ENCODE measurements around the gene PDSS2.
"Not testable (repeated sequence)": the region's sequence is repeated elsewhere in the genome, so short reads cannot be mapped to it uniquely, and the experiment has no call there.

PDSS2 gene

DNA sequence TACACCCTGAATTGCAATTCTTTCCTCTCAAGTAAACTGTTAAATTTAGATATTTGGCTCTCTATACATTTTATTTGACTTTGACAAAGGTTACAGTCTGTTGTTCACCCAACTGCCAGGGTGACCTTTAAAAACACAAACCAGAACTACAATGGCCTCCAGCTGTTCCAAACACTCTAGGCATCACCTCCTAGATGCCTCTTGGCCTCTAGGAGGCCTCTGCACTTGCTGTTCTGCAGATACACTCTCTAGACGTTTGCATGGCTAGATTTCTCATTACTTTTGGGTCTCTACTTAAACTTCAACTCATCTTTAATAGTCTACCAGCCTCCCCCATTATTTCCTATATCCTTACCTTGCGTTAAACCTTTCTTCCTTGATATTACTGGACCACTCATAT lies 241.2 kb downstream of the PDSS2 start:
- no peak for DNase-seq (ENCODE audit: low read depth, low spot score)

GRCh38 chr6:107217248-107217647 lies 242.1 kb downstream of the PDSS2 start:
- DNase-seq (ENCODE audit: low read depth, low spot score) = no peak

DNA sequence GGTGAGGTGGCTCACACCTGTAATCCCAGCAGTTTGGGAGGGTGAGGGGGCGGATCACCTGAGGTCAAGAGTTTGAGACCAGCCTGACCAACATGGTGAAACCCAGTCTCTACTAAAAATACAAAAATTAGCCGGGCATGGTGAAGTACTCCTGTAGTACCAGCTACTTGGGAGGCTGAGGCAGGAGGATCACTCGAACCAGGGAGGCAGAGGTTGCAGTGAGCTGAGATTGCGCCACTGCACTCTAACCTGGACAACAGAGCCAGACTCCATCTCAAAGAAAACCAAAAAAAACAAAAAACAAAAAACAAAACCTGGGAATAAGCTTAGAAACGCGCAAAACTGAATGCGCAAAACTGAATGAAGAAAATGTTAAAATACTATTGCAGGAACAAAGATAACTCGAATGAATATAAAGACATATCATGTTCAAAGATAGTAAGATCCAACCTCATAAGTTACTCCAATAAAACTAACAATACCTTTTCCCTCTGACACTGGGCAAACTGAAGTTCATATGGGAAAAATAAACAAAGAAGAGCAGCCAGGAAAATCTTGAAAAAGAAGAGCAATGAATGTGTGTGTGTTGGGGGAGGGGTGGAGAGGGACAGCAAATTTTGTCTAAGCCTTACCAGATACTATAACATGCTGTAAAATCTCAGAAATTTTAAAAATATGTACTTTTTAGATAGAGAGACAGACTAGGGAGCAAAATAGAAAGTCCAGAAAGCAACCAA lies 243.0 kb downstream of the PDSS2 start:
- no peak for DNase-seq (ENCODE audit: low read depth, low spot score)

GRCh38 chr6:107215334-107215733 lies 244.0 kb downstream of the PDSS2 start:
- no peak for DNase-seq (ENCODE audit: low read depth, low spot score)

DNA sequence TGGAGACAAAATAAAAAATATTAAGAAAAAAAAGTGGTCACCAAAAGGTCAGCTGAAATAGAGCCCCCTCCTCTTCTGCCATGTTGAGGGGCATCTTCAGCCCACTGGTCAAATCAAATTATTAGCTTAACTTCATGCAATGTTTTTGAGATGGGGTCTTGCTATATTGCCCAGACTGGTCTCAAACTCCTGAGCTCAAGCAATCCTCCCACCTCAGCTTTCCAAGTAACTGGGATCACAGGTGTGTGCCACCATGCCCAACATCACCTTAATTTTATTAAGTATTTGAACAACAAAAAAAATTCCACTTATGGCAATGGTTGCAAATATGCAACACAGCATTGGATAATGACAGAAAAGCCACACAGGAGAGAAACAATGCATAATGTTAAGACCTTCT lies 244.7 kb downstream of the PDSS2 start:
- no peak for DNase-seq (ENCODE audit: low read depth, low spot score)

GRCh38 chr6:107209406-107210305 lies 249.7 kb downstream of the PDSS2 start:
- no peak for DNase-seq (ENCODE audit: low read depth, low spot score)

DNA sequence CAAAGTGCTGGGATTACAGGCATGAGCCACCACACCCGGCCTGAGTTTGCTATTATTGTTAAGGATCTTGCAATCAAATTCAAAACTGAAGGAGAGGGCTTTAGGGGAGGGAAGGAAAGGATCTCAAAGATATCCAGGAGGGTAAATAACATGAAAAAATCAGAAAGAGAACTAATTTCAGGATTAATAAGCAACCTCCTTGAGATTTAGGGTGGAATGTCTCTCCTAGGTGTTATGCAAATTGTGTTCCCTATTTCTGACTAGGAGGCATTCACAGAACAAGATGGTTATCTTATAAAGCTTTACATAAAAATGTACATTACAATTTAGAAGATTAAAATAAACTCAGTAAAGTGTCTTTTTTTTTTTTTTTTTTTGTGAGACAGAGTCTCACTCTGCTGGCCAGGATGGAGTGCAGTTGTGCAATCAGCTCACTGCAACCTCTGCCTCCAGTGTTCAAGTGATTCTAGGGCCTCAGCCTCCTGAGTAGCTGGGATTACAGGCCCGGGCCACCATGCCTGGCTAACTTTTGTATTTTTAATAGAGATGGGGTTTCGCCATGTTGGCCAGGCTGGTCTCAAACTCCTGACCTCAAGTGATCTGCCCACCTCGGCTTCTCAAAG lies 252.0 kb downstream of the PDSS2 start:
- DNase-seq (ENCODE audit: low read depth, low spot score) = no peak

GRCh38 chr6:107205058-107205998 lies 254.0 kb downstream of the PDSS2 start:
- DNase-seq (ENCODE audit: low read depth, low spot score) = no peak

DNA sequence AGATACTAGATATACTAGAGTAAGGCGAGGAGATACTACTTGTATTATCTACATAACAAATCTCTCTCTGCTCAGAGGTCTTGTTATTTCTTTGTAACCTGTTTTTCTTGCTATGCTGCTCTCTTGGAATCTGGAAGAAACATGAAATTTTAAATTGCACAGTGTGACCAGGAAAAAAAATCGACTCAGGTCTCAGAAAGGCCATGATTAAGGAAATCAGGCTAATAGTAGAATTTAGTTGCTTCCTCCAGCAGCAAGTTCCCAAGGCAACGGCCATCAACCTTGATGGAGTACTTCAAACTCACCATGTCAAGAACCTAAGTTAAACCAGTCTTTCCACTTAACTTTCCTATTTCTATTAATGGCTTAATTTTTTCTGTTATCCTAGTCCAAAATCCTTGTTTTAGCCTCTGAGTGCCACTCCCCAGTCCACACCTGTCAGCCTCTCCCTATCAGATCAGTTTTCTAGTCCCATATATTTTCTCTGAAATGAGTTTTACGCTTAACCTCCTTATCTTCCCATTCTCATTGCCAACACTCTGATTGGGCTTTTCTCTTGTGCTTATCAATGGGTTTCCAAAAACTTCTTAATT lies 256.4 kb downstream of the PDSS2 start:
- DNase-seq (ENCODE audit: low read depth, low spot score) = no peak

DNA sequence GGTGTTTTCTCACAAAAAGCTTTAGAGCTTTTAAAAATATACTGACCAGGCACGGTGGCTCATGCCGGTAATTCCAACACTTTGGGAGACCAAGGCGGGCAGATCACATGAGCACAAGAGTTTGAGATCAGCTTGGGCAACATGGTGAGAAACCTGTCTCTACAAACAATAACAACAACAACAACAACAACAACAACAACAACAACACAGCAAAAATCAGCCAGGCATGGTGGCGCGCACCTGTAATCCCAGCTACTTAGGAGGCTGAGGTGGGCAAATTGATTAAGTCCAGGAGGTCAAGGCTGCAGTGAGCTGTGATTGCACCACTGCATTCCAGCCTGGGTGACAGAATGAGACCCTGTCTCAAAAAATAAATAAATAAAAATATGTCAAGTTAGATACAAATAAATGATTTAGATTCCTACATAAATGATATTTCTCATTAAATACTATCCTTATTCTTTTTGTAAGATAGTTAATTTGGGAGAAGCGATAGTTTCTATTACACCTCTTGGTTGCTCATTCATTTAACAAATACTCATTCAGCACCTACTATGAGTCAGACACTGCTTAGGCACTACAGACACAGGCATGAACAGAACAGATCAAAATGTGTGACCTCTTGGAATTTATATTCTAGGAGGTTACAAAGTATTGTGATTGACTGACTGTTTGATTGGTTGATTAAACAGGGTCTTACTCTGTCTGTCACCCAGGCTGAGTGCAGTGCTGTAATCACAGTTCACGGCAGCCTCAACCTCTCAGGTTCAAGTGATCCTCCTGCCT lies 260.5 kb downstream of the PDSS2 start:
- DNase-seq (ENCODE audit: low read depth, low spot score) = no peak

DNA sequence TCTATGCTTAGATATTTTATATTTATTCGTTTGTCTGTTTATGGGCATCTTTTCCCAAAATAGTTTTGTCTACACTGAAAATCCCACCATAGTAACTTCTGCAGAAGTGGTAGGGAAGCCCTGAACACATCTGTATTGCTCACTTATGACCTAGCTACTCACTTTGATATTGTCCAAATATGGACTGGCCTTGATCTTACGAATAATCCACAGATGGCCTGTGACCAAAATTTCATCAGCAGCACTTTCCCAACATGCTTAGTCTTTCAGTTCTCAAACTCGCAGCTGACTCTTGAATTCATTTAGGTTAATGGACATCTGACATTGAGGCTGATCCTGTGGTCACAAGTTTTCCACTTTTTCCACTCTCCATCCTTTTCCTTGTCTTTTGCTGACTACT lies 263.2 kb downstream of the PDSS2 start:
- no peak for DNase-seq (ENCODE audit: low read depth, low spot score)

DNA sequence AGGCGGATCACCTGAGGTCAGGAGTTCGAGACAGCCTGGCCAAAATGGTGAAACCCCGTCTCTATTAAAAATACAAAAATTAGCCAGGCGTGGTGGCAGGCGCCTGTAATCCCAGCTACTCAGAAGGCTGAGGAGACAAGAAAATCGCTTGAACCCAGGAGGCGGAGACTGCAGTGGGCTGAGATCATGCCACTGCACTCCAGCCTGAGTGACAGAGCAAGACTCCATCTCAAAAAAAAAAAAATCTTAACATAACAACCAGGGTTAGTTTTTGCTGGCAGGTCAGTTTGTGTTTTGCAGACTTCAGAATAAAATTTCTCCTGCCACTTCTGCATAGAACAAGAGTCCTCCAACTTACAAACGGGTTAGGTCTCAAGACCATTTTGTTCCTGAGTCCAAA lies 264.6 kb downstream of the PDSS2 start:
- not testable (repeated sequence) for DNase-seq (ENCODE audit: low read depth, low spot score)

GRCh38 chr6:107192830-107193229 lies 266.5 kb downstream of the PDSS2 start:
- no peak for DNase-seq (ENCODE audit: low read depth, low spot score)

DNA sequence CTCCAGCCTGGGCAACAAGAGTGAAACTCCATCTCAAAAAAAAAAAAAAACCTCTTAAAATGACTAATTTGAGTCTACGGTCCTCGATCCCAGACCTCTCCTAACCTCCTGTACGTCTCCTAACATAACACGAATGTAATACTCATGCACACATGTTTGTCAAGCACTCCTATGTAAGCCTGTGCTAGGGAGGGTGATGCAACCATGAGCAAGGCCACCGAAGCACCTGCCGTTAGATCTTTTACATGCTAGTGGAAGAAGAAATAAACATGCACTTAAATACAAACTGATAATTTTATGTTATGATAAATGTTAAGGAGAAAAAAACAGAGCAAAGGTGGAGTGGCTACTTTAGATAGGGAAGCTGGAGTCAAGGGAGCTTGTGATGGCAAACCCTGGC lies 271.7 kb downstream of the PDSS2 start:
- DNase-seq (ENCODE audit: low read depth, low spot score) = no peak

DNA sequence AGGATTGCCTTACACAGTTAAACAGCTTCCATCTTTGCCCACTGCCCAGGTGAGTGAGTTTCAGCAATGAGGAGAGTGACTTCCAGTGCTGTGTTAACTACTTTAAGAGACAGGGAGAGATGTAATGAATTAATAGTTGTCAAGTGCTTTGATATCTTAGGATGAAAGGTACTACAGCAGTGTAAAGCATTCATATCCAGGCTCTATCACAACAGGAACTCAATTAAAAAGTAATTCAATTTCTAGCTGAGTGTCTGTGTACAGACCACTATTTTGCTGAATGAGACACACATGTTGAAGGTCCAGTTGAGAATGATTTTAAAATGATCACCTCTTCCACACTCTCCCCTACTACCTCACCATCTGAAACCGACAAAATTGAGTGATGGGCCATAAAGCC lies 273.3 kb downstream of the PDSS2 start:
- DNase-seq (ENCODE audit: low read depth, low spot score) = no peak

DNA sequence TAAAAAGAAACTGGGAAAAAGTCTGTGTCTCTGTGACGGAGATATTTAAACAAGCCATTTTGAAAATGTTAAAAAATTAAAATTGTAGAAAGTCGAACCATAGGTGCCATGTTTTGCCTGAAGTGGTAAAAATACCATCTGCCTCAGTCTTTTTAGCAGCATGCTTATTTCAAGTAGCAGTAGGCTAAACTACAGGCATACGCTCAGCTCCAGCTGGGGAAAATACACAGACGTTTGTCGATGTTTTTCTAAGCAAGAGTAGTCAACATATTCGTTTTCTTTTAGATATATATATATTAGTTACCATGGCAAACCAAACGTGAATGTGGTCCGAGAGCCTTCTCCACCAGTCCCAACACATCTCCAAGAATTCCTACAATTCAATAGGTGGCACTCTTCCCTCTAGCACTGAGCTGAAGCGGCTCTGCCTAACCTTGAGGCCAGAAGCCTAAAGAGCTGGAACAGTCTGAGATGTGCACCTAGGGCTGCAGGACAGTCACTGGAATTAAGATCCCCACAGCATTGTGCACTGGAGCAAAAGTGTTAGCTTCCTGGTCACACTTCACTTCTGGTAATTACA lies 273.9 kb downstream of the PDSS2 start:
- no peak for DNase-seq (ENCODE audit: low read depth, low spot score)

- DNase-seq (ENCODE audit: low read depth, low spot score) = no peak
These were observed 274.9 kb downstream of the PDSS2 start for GRCh38 chr6:107184435-107184834.

GRCh38 chr6:107180099-107180498 lies 279.3 kb downstream of the PDSS2 start:
- no peak for DNase-seq (ENCODE audit: low read depth, low spot score)

GRCh38 chr6:107179004-107179403 lies 280.4 kb downstream of the PDSS2 start:
- DNase-seq (ENCODE audit: low read depth, low spot score) = no peak

- no peak for DNase-seq (ENCODE audit: low read depth, low spot score)
These were observed 285.6 kb downstream of the PDSS2 start for GRCh38 chr6:107173779-107174178.

All from smooth muscle cell of the brain vasculature (primary cell).